ENCODE measurements around the gene ANKS1B. TPM values are rescaled to one million over a fixed set of nuclear protein-coding genes. Genes with fewer than 3 reads are reported as not detected.
"Not testable (repeated sequence)": the region's sequence is repeated elsewhere in the genome, so short reads cannot be mapped to it uniquely, and the experiment has no call there.

The ANKS1B gene
- total RNA-seq, result not detected

DNA sequence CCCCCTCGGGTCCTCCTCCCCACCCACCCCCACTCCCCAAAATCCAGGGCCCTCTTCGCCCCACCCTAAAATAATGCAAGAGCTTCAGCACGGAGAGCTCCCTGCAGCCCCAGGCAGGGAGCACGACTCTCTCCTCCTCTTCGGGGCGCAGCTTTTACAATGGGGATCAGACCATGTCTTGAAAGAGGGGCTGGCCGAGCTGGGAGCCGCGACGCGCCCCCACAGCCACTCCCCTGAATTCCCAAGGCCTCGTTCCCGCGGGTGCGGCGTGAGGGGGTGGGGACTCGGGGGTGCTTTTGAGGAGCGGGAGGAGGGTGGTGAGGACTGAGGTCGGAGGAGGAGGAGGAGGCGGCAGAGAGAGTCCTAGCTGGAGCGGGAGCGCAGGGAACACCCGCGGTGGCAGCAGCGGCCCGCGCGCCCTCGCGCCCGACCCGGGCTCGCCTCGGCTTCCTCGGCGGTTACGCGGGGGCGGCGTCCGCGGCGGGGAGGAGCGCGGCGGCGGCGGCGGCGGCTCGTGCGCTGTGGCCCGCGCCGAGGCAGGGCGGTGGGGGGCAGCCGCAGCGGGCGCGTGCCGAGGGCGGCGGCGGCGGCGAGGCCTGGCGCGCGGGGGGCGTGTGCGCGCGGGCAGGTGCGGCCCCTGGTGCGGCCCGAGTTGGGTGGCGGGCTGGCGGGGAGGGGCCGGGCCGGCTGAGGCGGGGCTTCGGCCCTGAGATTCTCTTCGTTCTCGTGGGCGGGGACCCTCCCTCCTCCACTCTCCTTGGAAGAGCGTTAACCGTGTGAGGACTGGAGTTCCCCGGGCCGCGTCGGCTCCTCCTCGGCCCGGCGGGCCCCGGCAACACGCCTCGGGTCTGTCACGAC lies at the start of gene ANKS1B:
Gene ANKS1B (minus strand): TSS at position 666 of the 858 bp plus-strand sequence. CDS start 699 bp downstream, outside the sequence.
- no peak within 1 kb of the TSS for H3K27ac Mint-ChIP-seq
- DNase-seq (ENCODE audit: low spot score), result no peak
- ATAC-seq, result peak; percentile 49 to 57
- peak within 1 kb of the TSS; percentile 44 for H3K4me3 Mint-ChIP-seq
- no peaks in the 10 kb centered on the region for H3K36me3 Mint-ChIP-seq
- H3K4me1 Mint-ChIP-seq (ENCODE audit: low read depth in 2 of 2), result peaks cover 0 to 6% of the 10 kb centered on the region in 2 donors
- no peaks in the 10 kb centered on the region for H3K9me3 Mint-ChIP-seq
- peaks cover 18 to 35% of the 10 kb centered on the region in 2 donors for H3K27me3 Mint-ChIP-seq

DNA sequence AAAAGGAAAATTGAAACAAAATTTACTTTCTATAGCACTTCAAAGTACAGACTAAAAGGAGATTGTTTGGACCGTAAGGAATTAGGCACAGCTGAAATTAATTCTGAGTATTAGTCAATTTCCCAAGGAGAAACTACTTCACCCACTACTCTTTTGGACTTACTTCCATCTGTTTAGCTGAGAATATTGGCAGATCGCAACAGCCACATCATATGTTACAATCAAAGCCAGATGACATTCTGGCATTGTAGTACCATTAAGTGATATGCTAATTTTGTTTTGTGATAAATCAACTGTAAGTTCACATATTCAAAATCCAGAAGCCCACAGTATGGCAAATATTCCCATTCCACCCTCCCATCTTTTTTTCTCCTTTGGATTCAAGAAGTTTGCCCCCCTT lies 47.1 kb upstream of the ANKS1B start:
- peaks cover 18% of the 10 kb centered on the region for H3K36me3 Mint-ChIP-seq
- DNase-seq (ENCODE audit: low spot score) (no peak), ATAC-seq (no peak)
- H3K9me3 Mint-ChIP-seq, result no peaks in the 10 kb centered on the region
- no peak overlapping the region for H3K27ac Mint-ChIP-seq
- no peaks in the 10 kb centered on the region for H3K27me3 Mint-ChIP-seq
- no peak overlapping the region for H3K4me3 Mint-ChIP-seq
- no peaks in the 10 kb centered on the region for H3K4me1 Mint-ChIP-seq (ENCODE audit: low read depth in 2 of 2)

DNA sequence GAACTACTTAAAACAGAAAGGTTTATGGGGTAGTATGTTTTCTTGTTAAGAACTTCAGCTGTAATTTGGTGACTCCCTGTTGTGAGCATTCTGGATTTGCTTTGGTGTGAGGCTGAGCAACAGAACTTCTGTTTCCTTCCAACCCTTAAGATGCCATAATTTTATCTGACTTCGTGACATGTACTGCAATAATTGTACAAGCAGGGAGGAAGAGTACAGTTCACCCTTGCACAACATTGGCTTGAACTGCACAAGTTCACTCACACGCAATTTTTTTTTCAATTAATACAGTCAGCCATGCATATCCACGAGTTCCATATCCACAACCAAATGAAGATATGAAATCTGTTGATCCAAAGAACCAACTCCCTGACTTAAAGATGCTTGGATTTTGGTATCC lies 42.9 kb upstream of the ANKS1B start:
- no peaks in the 10 kb centered on the region for H3K9me3 Mint-ChIP-seq
- H3K27ac Mint-ChIP-seq, result no peak overlapping the region
- no peaks in the 10 kb centered on the region for H3K4me1 Mint-ChIP-seq (ENCODE audit: low read depth in 2 of 2)
- H3K36me3 Mint-ChIP-seq, result peaks cover 6% of the 10 kb centered on the region
- DNase-seq (ENCODE audit: low spot score) (no peak), ATAC-seq (no peak)
- H3K27me3 Mint-ChIP-seq, result no peaks in the 10 kb centered on the region
- no peak overlapping the region for H3K4me3 Mint-ChIP-seq

DNA sequence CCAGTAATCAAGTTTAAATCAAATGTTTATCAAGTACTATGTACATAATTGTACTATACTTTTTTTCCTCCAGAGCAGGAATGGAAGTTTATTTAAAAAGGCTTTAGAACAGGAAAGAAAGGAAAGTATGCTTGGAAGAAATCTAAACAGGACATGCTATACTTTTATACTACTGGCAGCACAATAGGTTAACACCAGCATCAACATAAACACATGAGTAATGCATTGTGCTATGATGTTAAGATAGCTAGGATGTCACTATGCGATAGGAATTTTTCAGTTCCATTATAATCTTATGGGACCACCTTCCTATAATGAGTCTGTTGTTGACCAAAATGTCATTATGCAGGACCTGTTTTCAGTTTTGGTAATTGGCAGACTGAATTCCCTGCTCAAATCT lies 41.5 kb upstream of the ANKS1B start:
- no peak overlapping the region for H3K4me3 Mint-ChIP-seq
- H3K4me1 Mint-ChIP-seq (ENCODE audit: low read depth in 2 of 2), result no peaks in the 10 kb centered on the region
- peaks cover 4% of the 10 kb centered on the region for H3K9me3 Mint-ChIP-seq
- no peak overlapping the region for H3K27ac Mint-ChIP-seq
- ATAC-seq, result no peak
- peaks cover 6% of the 10 kb centered on the region for H3K36me3 Mint-ChIP-seq
- H3K27me3 Mint-ChIP-seq, result no peaks in the 10 kb centered on the region
- no peak for DNase-seq (ENCODE audit: low spot score)

DNA sequence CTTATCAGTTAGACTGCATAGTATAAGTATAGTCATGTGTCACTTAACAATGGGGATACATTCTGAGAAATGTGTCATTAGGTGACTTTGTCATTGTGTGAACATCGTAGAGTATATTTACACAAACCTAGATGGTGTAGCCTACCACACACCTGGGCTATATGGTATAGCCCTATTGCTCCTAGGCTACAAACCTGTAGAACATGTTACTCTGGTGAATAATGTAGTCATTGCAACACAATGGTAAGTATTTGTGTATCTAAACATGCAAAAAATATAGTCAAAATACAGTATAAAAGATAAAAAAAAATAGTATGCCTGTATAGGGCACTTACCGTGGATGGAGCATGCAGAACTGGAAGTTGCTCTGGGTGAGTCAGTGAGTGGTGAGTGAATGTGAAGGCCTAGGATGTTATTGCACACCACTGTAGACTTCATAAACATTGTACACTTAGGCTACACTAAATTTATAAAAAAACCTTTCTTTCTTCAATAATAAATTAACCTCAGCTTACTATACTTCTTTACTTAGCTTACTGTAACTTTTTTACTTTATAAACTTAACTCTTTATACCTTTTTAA lies 40.3 kb upstream of the ANKS1B start:
- DNase-seq (ENCODE audit: low spot score), result no peak
- no peak overlapping the region for H3K4me3 Mint-ChIP-seq
- H3K4me1 Mint-ChIP-seq (ENCODE audit: low read depth in 2 of 2), result no peaks in the 10 kb centered on the region
- peaks cover 4% of the 10 kb centered on the region for H3K9me3 Mint-ChIP-seq
- no peak for ATAC-seq
- peaks cover 6% of the 10 kb centered on the region for H3K36me3 Mint-ChIP-seq
- no peaks in the 10 kb centered on the region for H3K27me3 Mint-ChIP-seq
- H3K27ac Mint-ChIP-seq, result no peak overlapping the region

DNA sequence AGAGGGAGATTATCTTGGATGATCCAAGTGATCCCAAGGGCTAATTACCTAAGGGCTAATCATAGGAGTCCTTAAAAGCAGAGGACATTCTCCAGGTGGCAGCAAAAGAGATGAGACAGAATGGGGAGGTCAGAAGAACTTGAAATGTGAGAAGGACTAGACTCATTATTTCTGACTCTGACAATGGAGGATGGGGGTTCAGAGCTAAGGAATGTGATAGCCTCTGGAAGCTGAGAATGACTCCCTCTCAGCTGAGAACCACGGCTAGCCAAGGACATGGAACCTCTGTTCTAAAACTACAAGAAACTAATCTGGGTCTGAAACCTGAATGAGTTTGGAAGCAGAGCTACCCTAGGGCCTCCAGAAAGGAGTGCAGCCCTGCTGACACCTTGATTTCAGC lies 35.6 kb upstream of the ANKS1B start:
- DNase-seq (ENCODE audit: low spot score) (no peak), ATAC-seq (no peak)
- Mint-ChIP-seq H3K27me3 (no peaks in the 10 kb centered on the region), H3K9me3 (peaks cover 4% of the 10 kb centered on the region), H3K36me3 (peaks cover 17% of the 10 kb centered on the region), H3K4me3 (no peak overlapping the region), H3K4me1 (ENCODE audit: low read depth in 2 of 2) (no peaks in the 10 kb centered on the region), H3K27ac (no peak overlapping the region)

DNA sequence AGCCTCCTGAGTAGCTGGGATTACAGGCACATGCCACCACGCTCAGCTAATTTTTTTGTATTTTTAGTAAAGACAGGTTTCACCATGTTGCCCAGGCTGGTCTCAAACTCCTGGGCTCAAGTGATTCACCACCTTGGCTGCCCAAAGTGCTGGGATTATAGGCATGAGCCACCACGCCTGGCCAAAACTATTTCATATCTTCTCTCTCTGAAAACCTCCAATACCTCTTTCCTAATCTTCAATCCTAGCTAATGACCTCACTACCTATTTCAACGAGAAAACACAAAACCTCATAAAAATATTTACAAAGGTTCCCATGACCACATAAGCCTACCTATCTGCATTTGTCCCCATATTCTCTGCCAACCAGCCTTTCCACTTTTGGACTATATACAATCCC lies 32.3 kb upstream of the ANKS1B start:
- no peak for ATAC-seq
- Mint-ChIP-seq H3K9me3 (peaks cover 11% of the 10 kb centered on the region), H3K4me1 (ENCODE audit: low read depth in 2 of 2) (no peaks in the 10 kb centered on the region)

DNA sequence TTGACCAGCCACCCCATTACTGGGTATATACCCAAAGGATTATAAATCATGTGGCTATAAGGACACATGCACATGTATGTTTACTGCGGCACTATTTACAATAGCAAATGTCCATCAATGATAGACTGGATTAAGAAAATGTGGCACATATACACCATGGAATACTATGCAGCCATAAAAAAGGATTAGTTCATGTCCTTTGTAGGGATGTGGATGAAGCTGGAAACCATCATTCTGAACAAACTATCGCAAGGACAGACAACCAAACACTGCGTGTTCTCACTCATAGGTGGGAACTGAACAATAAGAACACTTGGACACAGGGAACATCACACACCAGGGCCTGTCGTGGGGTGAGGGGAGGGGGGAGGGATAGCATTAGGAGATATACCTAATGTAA lies 31.6 kb upstream of the ANKS1B start:
- not testable (repeated sequence) for H3K9me3 Mint-ChIP-seq; H3K27me3 Mint-ChIP-seq; DNase-seq (ENCODE audit: low spot score); ATAC-seq; H3K4me1 Mint-ChIP-seq (ENCODE audit: low read depth in 2 of 2); H3K4me3 Mint-ChIP-seq; H3K27ac Mint-ChIP-seq
- peaks cover 11% of the 10 kb centered on the region for H3K36me3 Mint-ChIP-seq

More for the DNA sequence above, 32.3 kb upstream of the ANKS1B start:
- Mint-ChIP-seq H3K4me3 (no peak overlapping the region), H3K27me3 (no peaks in the 10 kb centered on the region), H3K27ac (no peak overlapping the region), H3K36me3 (peaks cover 16% of the 10 kb centered on the region)
- DNase-seq (ENCODE audit: low spot score), result no peak

DNA sequence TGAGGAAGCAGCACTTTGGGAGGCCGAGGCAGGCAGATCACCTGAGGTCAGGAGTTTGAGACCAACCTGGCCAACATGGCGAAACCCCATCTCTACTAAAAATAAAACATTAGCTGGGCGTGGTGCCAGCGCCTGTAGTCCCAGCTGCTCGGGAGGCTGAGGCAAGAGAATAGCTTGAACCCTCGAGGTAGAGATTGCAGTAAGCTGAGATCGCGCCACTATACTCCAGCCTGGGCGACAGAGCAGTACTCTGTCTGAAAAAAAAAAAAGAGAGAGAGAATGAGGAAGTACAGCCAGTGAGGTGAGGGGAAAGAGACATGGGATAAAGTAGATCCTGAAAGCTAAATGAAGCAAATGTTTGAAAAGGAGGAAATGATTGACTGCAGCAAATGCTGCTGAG lies 21.1 kb upstream of the ANKS1B start:
- not testable (repeated sequence) for H3K4me1 Mint-ChIP-seq (ENCODE audit: low read depth in 2 of 2); H3K4me3 Mint-ChIP-seq; ATAC-seq; H3K27me3 Mint-ChIP-seq; H3K27ac Mint-ChIP-seq; DNase-seq (ENCODE audit: low spot score)
- Mint-ChIP-seq H3K36me3 (peaks cover 11% of the 10 kb centered on the region), H3K9me3 (peaks cover 11% of the 10 kb centered on the region)

DNA sequence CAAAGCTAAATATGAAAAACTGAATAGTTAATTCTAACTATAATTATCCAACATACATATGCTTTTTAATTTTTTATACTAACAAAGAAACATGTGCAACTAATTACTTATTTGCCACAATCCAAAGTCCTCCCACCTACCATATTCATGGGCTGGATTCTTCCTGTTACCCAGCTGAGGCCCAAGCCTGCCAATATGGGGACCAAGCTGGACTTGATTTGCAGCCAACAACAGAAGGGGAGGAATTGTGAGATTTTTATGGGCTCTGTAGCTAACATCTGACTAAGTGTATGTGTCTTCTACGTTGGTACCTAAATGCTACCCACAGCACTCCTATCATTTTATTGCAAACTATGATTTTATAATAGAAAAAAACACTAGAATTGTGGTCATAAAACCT lies 13.1 kb upstream of the ANKS1B start:
- H3K27me3 Mint-ChIP-seq, result no peaks in the 10 kb centered on the region
- peaks cover 12% of the 10 kb centered on the region for H3K36me3 Mint-ChIP-seq

DNA sequence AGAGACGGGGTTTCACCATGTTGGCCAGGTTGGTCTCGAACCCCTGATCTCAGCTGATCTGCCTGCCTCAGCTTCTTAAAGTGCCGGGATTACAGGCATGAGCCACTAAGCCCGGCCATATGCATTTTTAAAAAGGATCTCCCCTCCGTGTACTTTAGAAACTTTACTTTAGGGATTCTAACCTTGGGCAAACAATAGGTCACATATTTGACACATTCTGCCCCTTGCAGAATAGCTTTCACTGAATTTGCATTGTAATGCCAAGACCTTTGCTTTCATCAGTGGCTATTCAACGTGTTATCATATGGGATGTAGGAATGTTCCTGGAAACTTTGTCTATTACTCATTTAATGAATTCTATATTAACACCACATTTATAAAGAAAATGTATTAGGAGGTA lies 11.4 kb upstream of the ANKS1B start:
- Mint-ChIP-seq H3K9me3 (peaks cover 11% of the 10 kb centered on the region), H3K27me3 (peaks cover 0 to 7% of the 10 kb centered on the region in 2 donors), H3K36me3 (peaks cover 12% of the 10 kb centered on the region)

More for the DNA sequence above, 13.1 kb upstream of the ANKS1B start:
- Mint-ChIP-seq H3K9me3 (peaks cover 11% of the 10 kb centered on the region), H3K4me3 (no peak overlapping the region), H3K4me1 (ENCODE audit: low read depth in 2 of 2) (no peaks in the 10 kb centered on the region), H3K27ac (no peak overlapping the region)
- DNase-seq (ENCODE audit: low spot score) (no peak), ATAC-seq (no peak)

DNA sequence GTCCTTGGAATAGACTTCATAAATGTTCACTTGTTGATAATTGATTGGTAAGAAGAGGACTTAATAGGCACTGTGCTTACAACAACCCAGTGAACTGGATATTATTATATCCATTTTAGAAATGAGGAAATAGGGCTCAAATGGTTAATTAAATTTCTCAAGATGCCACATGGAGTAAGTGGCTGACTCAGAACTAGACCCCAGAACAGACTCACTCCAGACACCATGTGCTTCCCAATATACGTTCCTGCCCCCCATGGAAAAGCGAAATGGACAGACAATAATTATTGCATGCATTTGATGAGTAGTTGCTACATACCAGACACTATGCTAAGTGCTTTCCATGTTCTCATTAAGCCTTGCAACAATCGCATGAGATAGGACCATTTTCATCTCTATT lies 895 bp upstream of the ANKS1B start:
- DNase-seq (ENCODE audit: low spot score) (no peak), ATAC-seq (no peak)
- H3K4me3 Mint-ChIP-seq, result peak overlapping the region; percentile 35
- H3K27ac Mint-ChIP-seq, result no peak overlapping the region
- peaks cover 18 to 29% of the 10 kb centered on the region in 2 donors for H3K27me3 Mint-ChIP-seq
- H3K9me3 Mint-ChIP-seq, result no peaks in the 10 kb centered on the region
- no peaks in the 10 kb centered on the region for H3K36me3 Mint-ChIP-seq
- H3K4me1 Mint-ChIP-seq (ENCODE audit: low read depth in 2 of 2), result peaks cover 0 to 6% of the 10 kb centered on the region in 2 donors

More for the DNA sequence above, 11.4 kb upstream of the ANKS1B start:
- ATAC-seq (no peak), DNase-seq (ENCODE audit: low spot score) (no peak)
- H3K27ac Mint-ChIP-seq, result no peak overlapping the region
- H3K4me1 Mint-ChIP-seq (ENCODE audit: low read depth in 2 of 2), result no peaks in the 10 kb centered on the region
- H3K4me3 Mint-ChIP-seq, result no peak overlapping the region

DNA sequence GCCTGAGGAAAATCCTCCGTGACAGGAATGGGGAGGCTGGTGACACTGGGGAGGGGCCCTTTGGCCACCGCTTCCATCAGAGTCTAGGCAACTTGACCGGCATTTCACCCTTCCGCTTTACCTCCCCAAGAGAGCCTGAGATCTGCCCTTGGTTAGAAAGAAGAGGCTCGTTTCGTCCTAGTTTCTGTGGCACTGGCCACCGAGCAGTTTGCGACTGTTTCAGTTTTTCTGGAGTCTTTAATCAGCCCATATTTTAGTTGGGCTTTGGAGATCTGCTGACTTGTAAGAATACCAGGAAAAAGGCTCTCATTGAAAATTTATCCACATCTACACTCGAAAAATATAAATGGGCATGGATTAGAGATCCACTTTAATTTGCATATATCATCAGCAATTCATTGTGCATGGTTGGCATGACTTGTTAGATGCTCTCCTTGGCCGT lies 414 bp upstream of the ANKS1B start:
- Mint-ChIP-seq H3K36me3 (no peaks in the 10 kb centered on the region), H3K9me3 (no peaks in the 10 kb centered on the region), H3K27me3 (peaks cover 18 to 29% of the 10 kb centered on the region in 2 donors), H3K27ac (no peak overlapping the region), H3K4me3 (peak overlapping the region; percentile 35), H3K4me1 (ENCODE audit: low read depth in 2 of 2) (peaks cover 0 to 6% of the 10 kb centered on the region in 2 donors)
- DNase-seq (ENCODE audit: low spot score), result no peak
- ATAC-seq, result no peak

Measured in natural killer cell treated with Interleukin-12 subunit alpha and Interleukin-12 subunit beta and Interleukin-15 and Interleukin-18, amount 100 ng/mL, for 72 hours (primary cell).